Neural cell (in vitro differentiated cells): Measurements from ENCODE around the gene SETSIP. TPM values are rescaled to one million over a fixed set of nuclear protein-coding genes. Genes with fewer than 3 reads are reported as not detected.
"Not testable (repeated sequence)": the region's sequence is repeated elsewhere in the genome, so short reads cannot be mapped to it uniquely, and the experiment has no call there.

Source experiments
- H2AFZ ChIP-seq: fragments of 200-600, 300-800 bp; sonication (generic), shearing (Covaris generic); 2 replicates; pipeline ENCODE4 v1.6.0; 2014; ENCODE audit warnings: low read depth, mild to moderate bottlenecking, antibody characterized with exemption, low read length, moderate library complexity
- H3F3A ChIP-seq: fragments of 200-600 bp; shearing (Covaris generic); 2 replicates; pipeline ENCODE4 v1.6.1; 2016; ENCODE audit warnings: mild to moderate bottlenecking, moderate library complexity, mixed read lengths, antibody characterized with exemption, low read length; ENCODE audit not compliant: insufficient read depth, poor library complexity, severe bottlenecking
- H3K27ac ChIP-seq: fragments of 200-600, 300-800 bp; sonication (generic), shearing (Covaris generic); 2 replicates; pipeline ENCODE4 v1.5.1; 2014; ENCODE audit warnings: mild to moderate bottlenecking, low read length, moderate library complexity
- H3K27me3 ChIP-seq: fragments of 300-800, 200-600 bp; sonication (generic), shearing (Covaris generic); 2 replicates; pipeline ENCODE4 v1.6.0; 2014; ENCODE audit warnings: mild to moderate bottlenecking, low read depth, low read length, moderate library complexity; ENCODE audit not compliant: insufficient read depth
- H3K36me3 ChIP-seq: fragments of 300-800, 200-600 bp; sonication (generic), shearing (Covaris generic); 2 replicates; pipeline ENCODE4 v1.5.1; 2014; ENCODE audit warnings: mild to moderate bottlenecking, antibody characterized with exemption, low read length, moderate library complexity; ENCODE audit not compliant: insufficient read depth
- H3K4me2 ChIP-seq: fragments of 300-800, 200-600 bp; sonication (generic), shearing (Covaris generic); 2 replicates; pipeline ENCODE4 v1.6.0; 2014; ENCODE audit warnings: mild to moderate bottlenecking, low read length
- H3K4me3 ChIP-seq: fragments of 300-800, 200-600 bp; sonication (generic), shearing (Covaris generic); 2 replicates; pipeline ENCODE4 v1.5.1; 2014; ENCODE audit warnings: mild to moderate bottlenecking, low read length, moderate library complexity
- H3K79me2 ChIP-seq: fragments of 200-600 bp; shearing (Covaris generic); replicated peaks from 2 replicates; pipeline ENCODE4 v1.6.0; 2014; ENCODE audit warnings: mild to moderate bottlenecking, low read length, moderate library complexity; ENCODE audit not compliant: insufficient read depth
- H3K9ac ChIP-seq: fragments of 300-800, 200-600 bp; sonication (generic), shearing (Covaris generic); 2 replicates; pipeline ENCODE4 v1.6.1; 2016; ENCODE audit warnings: mild to moderate bottlenecking, low read length, mixed read lengths
- H3K9me2 ChIP-seq: fragments of 200-600 bp; shearing (Covaris generic); 2 replicates; pipeline ENCODE4 v1.6.1; 2016; ENCODE audit warnings: mild to moderate bottlenecking, low read length, mixed read lengths; ENCODE audit not compliant: insufficient read depth
- H3K9me3 ChIP-seq: fragments of 200-600, 300-800 bp; sonication (generic), shearing (Covaris generic); 2 replicates; pipeline ENCODE4 v1.6.1; 2016; ENCODE audit warnings: mild to moderate bottlenecking, mixed run types, low read length, moderate library complexity, mixed read lengths
- H4K20me1 ChIP-seq: fragments of 200-600 bp; shearing (Covaris generic); 2 replicates; pipeline ENCODE4 v1.6.1; 2016; ENCODE audit warnings: mild to moderate bottlenecking, mixed run types; ENCODE audit not compliant: insufficient read depth
- CTCF ChIP-seq: fragments of 450-650 bp; IDR thresholded peaks from 2 replicates; pipeline ENCODE4 v1.5.1; 2014; ENCODE audit warnings: antibody characterized with exemption, mild to moderate bottlenecking, moderate library complexity; ENCODE audit not compliant: poor library complexity, severe bottlenecking
- EP300 ChIP-seq: fragments of 450-650 bp; conservative IDR thresholded peaks from 2 replicates; pipeline ENCODE4 v1.6.1; 2014; ENCODE audit warnings: antibody characterized with exemption, mild to moderate bottlenecking, moderate library complexity; ENCODE audit not compliant: poor library complexity, severe bottlenecking
- EZH2 ChIP-seq: fragments of 200-600, 300-800 bp; shearing (Covaris generic), sonication (generic); IDR thresholded peaks from 2 replicates; pipeline ENCODE4 v1.6.1; 2014; ENCODE audit warnings: antibody characterized with exemption, low read length, borderline replicate concordance, mild to moderate bottlenecking; ENCODE audit not compliant: insufficient read depth, poor library complexity, severe bottlenecking
- SMC3 ChIP-seq: fragments of 450-650 bp; conservative IDR thresholded peaks from 2 replicates; pipeline ENCODE4 v1.6.1; 2014; ENCODE audit warnings: antibody characterized with exemption, mild to moderate bottlenecking, moderate library complexity; ENCODE audit not compliant: poor library complexity
- TAF1 ChIP-seq: IDR thresholded peaks from 2 replicates; pipeline ENCODE4 v1.6.1; 2012; ENCODE audit warnings: low read depth
- polyA plus RNA-seq: library from polyadenylated mRNA; depleted of rRNA; stranded (reverse); fragments of >200 nt; gene quantifications from 2 replicates; pipeline ENCODE4 v1.2.3, GENCODE V29; 2014
- TF ChIP-seq, protein P1 (sequence below): IDR thresholded peaks from 2 replicates; pipeline ENCODE4 v1.6.1; 2012; ENCODE audit warnings: borderline replicate concordance

The SETSIP gene
- polyA plus RNA-seq, 1 donor from 2014 or later, result not detected

DNA sequence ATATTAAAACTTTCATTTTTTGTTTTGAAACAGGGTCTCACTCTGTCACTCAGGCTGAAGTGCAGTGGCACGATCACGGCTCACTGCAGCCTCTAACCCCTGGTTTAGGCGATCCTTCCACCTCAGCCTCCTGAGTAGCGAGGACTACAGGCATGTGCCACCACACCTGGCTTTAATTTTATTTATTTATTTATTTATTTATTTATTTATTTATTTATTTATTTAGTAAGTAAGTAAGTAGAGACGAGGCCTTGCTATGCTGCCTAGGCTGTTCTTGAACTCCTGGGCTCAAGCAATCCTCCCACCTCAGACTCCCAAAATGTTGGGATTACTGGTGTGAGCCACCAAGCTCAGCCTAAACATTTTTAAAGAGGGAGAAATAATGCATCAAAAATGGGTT is 1.2 kb upstream of the SETSIP start:
- no peaks in the 10 kb centered on the region for H3K27me3 ChIP-seq
- no peaks in the 10 kb centered on the region for H4K20me1 ChIP-seq
- no peaks in the 10 kb centered on the region for H3K9me3 ChIP-seq
- H3K27ac ChIP-seq, result no peak overlapping the region
- no peaks in the 10 kb centered on the region for H3F3A ChIP-seq
- H3K4me3 ChIP-seq, result no peak overlapping the region
- H3K9me2 ChIP-seq, result no peaks in the 10 kb centered on the region
- H3K79me2 ChIP-seq, result no peaks in the 10 kb centered on the region
- no peak overlapping the region for H3K9ac ChIP-seq
- no peak overlapping the region for H3K4me2 ChIP-seq
- H3K36me3 ChIP-seq, result no peaks in the 10 kb centered on the region
- no peak overlapping the region for H2AFZ ChIP-seq
- TF ChIP-seq SMC3, result no peak

DNA sequence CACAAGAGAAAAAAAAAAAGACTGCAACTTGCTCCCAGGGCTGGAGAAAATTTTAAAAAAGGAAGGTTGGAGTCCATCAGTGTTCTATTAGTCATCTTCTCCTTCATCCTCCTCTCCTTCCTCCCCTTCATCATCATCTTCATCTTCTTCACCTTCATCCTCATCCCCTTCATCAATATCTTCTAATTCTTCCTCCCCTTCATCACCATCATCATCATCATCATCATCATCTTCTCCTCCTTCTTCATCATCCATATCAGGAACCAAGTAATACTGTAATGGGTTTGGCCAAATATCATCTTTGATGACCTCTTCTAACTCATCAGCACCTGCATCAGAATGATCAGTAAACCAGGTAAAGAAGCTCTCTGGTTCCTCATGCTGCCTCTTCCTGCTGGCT is 765 bp downstream of the SETSIP start:
- H3K27me3 ChIP-seq, result not testable (repeated sequence)

GRCh38 chr1:92070892-92071291 is 4.3 kb downstream of the SETSIP start:
- no peak overlapping the region for H2AFZ ChIP-seq
- H3K79me2 ChIP-seq, result no peaks in the 10 kb centered on the region
- H3K9ac ChIP-seq, result no peak overlapping the region
- H3K4me2 ChIP-seq, result no peak overlapping the region
- no peaks in the 10 kb centered on the region for H3K9me2 ChIP-seq
- no peaks in the 10 kb centered on the region for H3F3A ChIP-seq
- TF ChIP-seq, protein P1, sequence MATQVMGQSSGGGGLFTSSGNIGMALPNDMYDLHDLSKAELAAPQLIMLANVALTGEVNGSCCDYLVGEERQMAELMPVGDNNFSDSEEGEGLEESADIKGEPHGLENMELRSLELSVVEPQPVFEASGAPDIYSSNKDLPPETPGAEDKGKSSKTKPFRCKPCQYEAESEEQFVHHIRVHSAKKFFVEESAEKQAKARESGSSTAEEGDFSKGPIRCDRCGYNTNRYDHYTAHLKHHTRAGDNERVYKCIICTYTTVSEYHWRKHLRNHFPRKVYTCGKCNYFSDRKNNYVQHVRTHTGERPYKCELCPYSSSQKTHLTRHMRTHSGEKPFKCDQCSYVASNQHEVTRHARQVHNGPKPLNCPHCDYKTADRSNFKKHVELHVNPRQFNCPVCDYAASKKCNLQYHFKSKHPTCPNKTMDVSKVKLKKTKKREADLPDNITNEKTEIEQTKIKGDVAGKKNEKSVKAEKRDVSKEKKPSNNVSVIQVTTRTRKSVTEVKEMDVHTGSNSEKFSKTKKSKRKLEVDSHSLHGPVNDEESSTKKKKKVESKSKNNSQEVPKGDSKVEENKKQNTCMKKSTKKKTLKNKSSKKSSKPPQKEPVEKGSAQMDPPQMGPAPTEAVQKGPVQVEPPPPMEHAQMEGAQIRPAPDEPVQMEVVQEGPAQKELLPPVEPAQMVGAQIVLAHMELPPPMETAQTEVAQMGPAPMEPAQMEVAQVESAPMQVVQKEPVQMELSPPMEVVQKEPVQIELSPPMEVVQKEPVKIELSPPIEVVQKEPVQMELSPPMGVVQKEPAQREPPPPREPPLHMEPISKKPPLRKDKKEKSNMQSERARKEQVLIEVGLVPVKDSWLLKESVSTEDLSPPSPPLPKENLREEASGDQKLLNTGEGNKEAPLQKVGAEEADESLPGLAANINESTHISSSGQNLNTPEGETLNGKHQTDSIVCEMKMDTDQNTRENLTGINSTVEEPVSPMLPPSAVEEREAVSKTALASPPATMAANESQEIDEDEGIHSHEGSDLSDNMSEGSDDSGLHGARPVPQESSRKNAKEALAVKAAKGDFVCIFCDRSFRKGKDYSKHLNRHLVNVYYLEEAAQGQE, result no peak
- TF ChIP-seq TAF1 (no peak), CTCF (no peak), EZH2 (no peak), EP300 (no peak)
- H3K36me3 ChIP-seq, result no peaks in the 10 kb centered on the region
- no peaks in the 10 kb centered on the region for H3K9me3 ChIP-seq
- no peak overlapping the region for H3K4me3 ChIP-seq
- no peaks in the 10 kb centered on the region for H4K20me1 ChIP-seq
- no peaks in the 10 kb centered on the region for H3K27me3 ChIP-seq
- H3K27ac ChIP-seq, result no peak overlapping the region

More for the DNA sequence above, 765 bp downstream of the SETSIP start:
- H3K9ac ChIP-seq, H4K20me1 ChIP-seq, H3K36me3 ChIP-seq, H3K27ac ChIP-seq, H3K4me3 ChIP-seq, H3K9me3 ChIP-seq, H3K9me2 ChIP-seq, H3K79me2 ChIP-seq, H3F3A ChIP-seq, H2AFZ ChIP-seq, H3K4me2 ChIP-seq: not testable (repeated sequence)
